IPS DF 6.9 (cell line): ENCODE data around the gene EXOSC6.
"Not testable (repeated sequence)": the region's sequence is repeated elsewhere in the genome, so short reads cannot be mapped to it uniquely, and the experiment has no call there.

Source experiments
- DNase-seq: peaks from one replicate; pipeline ENCODE4 v3.0.0-alpha.2; 2013; ENCODE audit warnings: low read depth, low spot score
- H3K27ac ChIP-seq: one replicate; pipeline ENCODE4 v1.5.1; 2013; ENCODE audit warnings: low read length, control low read depth
- H3K27me3 ChIP-seq: 2 replicates; pipeline ENCODE4 v1.6.1; 2013; ENCODE audit warnings: mild to moderate bottlenecking, low read length; ENCODE audit not compliant: control insufficient read depth, insufficient read depth
- H3K36me3 ChIP-seq: 2 replicates; pipeline ENCODE4 v1.6.1; 2013; ENCODE audit warnings: low read length; ENCODE audit not compliant: control insufficient read depth, insufficient read depth
- H3K4me1 ChIP-seq: 2 replicates; pipeline ENCODE4 v1.6.1; 2013; ENCODE audit warnings: low read length; ENCODE audit not compliant: control insufficient read depth, insufficient read depth
- H3K4me3 ChIP-seq: 2 replicates; pipeline ENCODE4 v1.5.1; 2013; ENCODE audit warnings: mild to moderate bottlenecking, low read length
- H3K9me3 ChIP-seq: 2 replicates; pipeline ENCODE4 v1.6.1; 2013; ENCODE audit warnings: low read length, inconsistent platforms; ENCODE audit not compliant: control insufficient read depth, insufficient read depth
- WGBS: extraction: QIAGEN DNeasy Blood & Tissue Kit; methylation state at CpG from one replicate; pipeline ENCODE4 v1.1.7; 2013; ENCODE audit warnings: mixed read lengths, missing lambda C conversion rate; ENCODE audit not compliant: insufficient read length, insufficient coverage; 5-methylcytosine and 5-hydroxymethylcytosine counted together

Gene EXOSC6

GRCh38 chr16:70276392-70276791 lies 24.7 kb upstream of the EXOSC6 start:
- Histone ChIP-seq H3K36me3 (peaks cover 39% of the 10 kb centered on the region; the same call in 1 of the 2 replicates), H3K27ac (no peak overlapping the region), H3K4me3 (no peak overlapping the region), H3K9me3 (no peaks in the 10 kb centered on the region), H3K4me1 (no peaks in the 10 kb centered on the region; the same call in 1 of the 2 replicates), H3K27me3 (no peaks in the 10 kb centered on the region)
- no peak for DNase-seq
- WGBS: no CpG with 5 or more reads among the region's 1 CpG

GRCh38 chr16:70271696-70272095 lies 20.0 kb upstream of the EXOSC6 start:
- H3K4me3 ChIP-seq: no peak overlapping the region
- no peaks in the 10 kb centered on the region for H3K4me1 ChIP-seq
- WGBS: no CpG with 5 or more reads among the region's 10 CpGs
- H3K27me3 ChIP-seq: no peaks in the 10 kb centered on the region
- DNase-seq: no peak
- H3K9me3 ChIP-seq: no peaks in the 10 kb centered on the region
- no peak overlapping the region for H3K27ac ChIP-seq
- peaks cover 43% of the 10 kb centered on the region for H3K36me3 ChIP-seq

- H3K9me3 ChIP-seq: no peaks in the 10 kb centered on the region
- no peak for DNase-seq
- no peaks in the 10 kb centered on the region for H3K4me1 ChIP-seq
- H3K4me3 ChIP-seq: no peak overlapping the region
- H3K27ac ChIP-seq: no peak overlapping the region
- peaks cover 40% of the 10 kb centered on the region for H3K36me3 ChIP-seq
- no CpG with 5 or more reads among the region's 3 CpGs for WGBS
- no peaks in the 10 kb centered on the region for H3K27me3 ChIP-seq
Measured at GRCh38 chr16:70270176-70270575, 18.4 kb upstream of the EXOSC6 start.

DNA sequence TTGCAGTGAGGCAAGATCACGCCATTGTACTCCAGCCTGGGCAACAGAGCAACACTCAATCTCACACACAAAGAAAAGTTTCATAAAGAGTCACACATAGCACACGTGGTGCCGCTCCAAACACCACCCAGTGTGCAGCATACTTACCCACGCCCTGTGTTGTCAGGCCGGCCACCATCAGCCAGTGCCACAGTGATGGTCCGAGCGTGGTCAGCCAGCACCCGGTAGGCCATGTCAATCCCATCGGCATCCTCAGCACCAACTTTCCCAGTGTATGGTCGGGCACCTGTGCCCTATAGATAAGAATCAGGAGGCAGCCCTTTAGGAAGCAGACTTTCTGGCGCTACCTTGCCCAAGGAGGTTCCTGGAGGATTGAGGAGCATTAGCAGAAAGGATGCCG lies 17.7 kb upstream of the EXOSC6 start:
- Histone ChIP-seq H3K27me3 (no peaks in the 10 kb centered on the region), H3K27ac (no peak overlapping the region), H3K4me1 (no peaks in the 10 kb centered on the region), H3K36me3 (peaks cover 44% of the 10 kb centered on the region), H3K9me3 (no peaks in the 10 kb centered on the region), H3K4me3 (no peak overlapping the region)
- WGBS: no CpG with 5 or more reads among the region's 12 CpGs
- DNase-seq: no peak

- peaks cover 50% of the 10 kb centered on the region for H3K36me3 ChIP-seq
- H3K27ac ChIP-seq, H3K27me3 ChIP-seq, H3K9me3 ChIP-seq, H3K4me1 ChIP-seq, DNase-seq, H3K4me3 ChIP-seq: not testable (repeated sequence)
- WGBS: no CpG with 5 or more reads among the region's 10 CpGs
Measured at GRCh38 chr16:70267922-70268321, 16.2 kb upstream of the EXOSC6 start.

GRCh38 chr16:70267516-70267915 lies 15.8 kb upstream of the EXOSC6 start:
- no peaks in the 10 kb centered on the region for H3K9me3 ChIP-seq
- no peak for DNase-seq
- no peaks in the 10 kb centered on the region for H3K27me3 ChIP-seq
- no peaks in the 10 kb centered on the region for H3K4me1 ChIP-seq
- no peak overlapping the region for H3K4me3 ChIP-seq
- no CpG with 5 or more reads among the region's 6 CpGs for WGBS
- no peak overlapping the region for H3K27ac ChIP-seq
- H3K36me3 ChIP-seq: peaks cover 51% of the 10 kb centered on the region

- peaks cover 66% of the 10 kb centered on the region for H3K36me3 ChIP-seq
- H3K27me3 ChIP-seq, H3K4me3 ChIP-seq, DNase-seq, H3K4me1 ChIP-seq, H3K27ac ChIP-seq, H3K9me3 ChIP-seq: not testable (repeated sequence)
- WGBS: no CpG with 5 or more reads among the region's 6 CpGs
Measured at GRCh38 chr16:70259903-70260302, 8.2 kb upstream of the EXOSC6 start.

DNA sequence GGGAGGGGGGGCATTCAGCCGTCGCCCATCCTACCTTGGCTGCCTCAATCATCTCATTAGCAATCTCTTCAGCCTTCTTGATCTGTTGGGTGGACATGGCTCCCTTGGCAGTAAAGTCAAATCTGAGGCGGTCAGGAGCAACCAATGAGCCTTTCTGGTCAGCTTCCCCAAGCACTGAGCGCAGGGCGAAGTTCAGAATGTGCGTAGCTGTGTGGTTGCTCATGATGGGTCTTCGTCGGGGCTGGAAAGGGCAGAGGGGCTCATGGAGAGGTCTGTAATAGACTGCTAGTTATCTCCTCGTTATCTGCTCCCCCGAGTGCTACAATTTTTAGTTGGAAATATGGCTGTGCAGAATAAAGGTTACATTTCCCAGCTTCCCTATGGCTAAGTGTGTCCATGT lies 7.2 kb upstream of the EXOSC6 start:
- no CpG with 5 or more reads among the region's 10 CpGs for WGBS
- no peaks in the 10 kb centered on the region for H3K9me3 ChIP-seq
- no peak overlapping the region for H3K27ac ChIP-seq
- peaks cover 70% of the 10 kb centered on the region for H3K36me3 ChIP-seq
- DNase-seq: no peak
- no peak overlapping the region for H3K4me3 ChIP-seq
- H3K4me1 ChIP-seq: no peaks in the 10 kb centered on the region
- no peaks in the 10 kb centered on the region for H3K27me3 ChIP-seq

GRCh38 chr16:70258065-70258464 lies 6.3 kb upstream of the EXOSC6 start:
- Histone ChIP-seq H3K4me1 (no peaks in the 10 kb centered on the region), H3K9me3 (no peaks in the 10 kb centered on the region), H3K27me3 (no peaks in the 10 kb centered on the region), H3K4me3 (no peak overlapping the region), H3K36me3 (peaks cover 75% of the 10 kb centered on the region), H3K27ac (no peak overlapping the region)
- DNase-seq: no peak
- WGBS: no CpG with 5 or more reads among the region's 14 CpGs

- no peak overlapping the region for H3K4me3 ChIP-seq
- H3K4me1 ChIP-seq: no peaks in the 10 kb centered on the region
- H3K27ac ChIP-seq: no peak overlapping the region
- no peaks in the 10 kb centered on the region for H3K9me3 ChIP-seq
- H3K27me3 ChIP-seq: no peaks in the 10 kb centered on the region
- no peak for DNase-seq
- WGBS: no CpG with 5 or more reads among the region's 4 CpGs
- peaks cover 78% of the 10 kb centered on the region for H3K36me3 ChIP-seq
Measured at GRCh38 chr16:70257391-70257790, 5.7 kb upstream of the EXOSC6 start.

GRCh38 chr16:70255574-70255973 lies 3.8 kb upstream of the EXOSC6 start:
- Histone ChIP-seq H3K4me1 (no peaks in the 10 kb centered on the region), H3K27ac (no peak overlapping the region), H3K36me3 (peaks cover 69% of the 10 kb centered on the region), H3K4me3 (no peak overlapping the region), H3K9me3 (no peaks in the 10 kb centered on the region), H3K27me3 (no peaks in the 10 kb centered on the region)
- no CpG with 5 or more reads among the region's 9 CpGs for WGBS
- DNase-seq: no peak
